Measurements from ENCODE around the gene GCN1.

Gene GCN1

GRCh38 chr12:120138366-120138765 lies 56.1 kb downstream of the GCN1 start:
- H3K9ac ChIP-seq (ENCODE audit: low read depth, low read length, poor library complexity, severe bottlenecking): no peak overlapping the region
- no peak for TF ChIP-seq EZH2phosphoT487 (IDR thresholded peaks at IDR 0.05; ENCODE audit: borderline replicate concordance)
- TF ChIP-seq CTCF (conservative IDR thresholded peaks at IDR 0.05; ENCODE audit: low read length): no peak
- no peak overlapping the region for H2AFZ ChIP-seq (ENCODE audit: low read length)
- no peaks in the 10 kb centered on the region for H3K9me2 ChIP-seq (replicated peaks; ENCODE audit: low read depth, low read length)
- H3K36me3 ChIP-seq (ENCODE audit: insufficient read depth, low read length): peaks cover 87% of the 10 kb centered on the region; the same call in 1 of the 2 replicates
- H3K4me3 ChIP-seq (ENCODE audit: low read length, poor library complexity, severe bottlenecking): no peak overlapping the region
- H3K9me3 ChIP-seq (ENCODE audit: insufficient read depth, low read depth, low read length): no peaks in the 10 kb centered on the region
- no peaks in the 10 kb centered on the region for H4K20me1 ChIP-seq (ENCODE audit: insufficient read depth, low read length, poor library complexity, severe bottlenecking)
- H3K79me2 ChIP-seq (ENCODE audit: insufficient read depth, low read length): no peaks in the 10 kb centered on the region
- H3K4me1 ChIP-seq (ENCODE audit: insufficient read depth, low read length, poor library complexity, severe bottlenecking): no peaks in the 10 kb centered on the region
- H3K4me2 ChIP-seq (ENCODE audit: low read depth, low read length, poor library complexity, severe bottlenecking): no peak overlapping the region
- no peaks in the 10 kb centered on the region for H3K27me3 ChIP-seq (ENCODE audit: insufficient read depth, low read length, poor library complexity, severe bottlenecking)
- H3F3A ChIP-seq (ENCODE audit: low read depth): no peaks in the 10 kb centered on the region

- Histone ChIP-seq H3K9me3 (ENCODE audit: insufficient read depth, low read depth, low read length) (no peaks in the 10 kb centered on the region), H3K4me2 (ENCODE audit: low read depth, low read length, poor library complexity, severe bottlenecking) (no peak overlapping the region), H3K9ac (ENCODE audit: low read depth, low read length, poor library complexity, severe bottlenecking) (no peak overlapping the region), H3F3A (ENCODE audit: low read depth) (no peaks in the 10 kb centered on the region), H2AFZ (ENCODE audit: low read length) (no peak overlapping the region), H3K79me2 (ENCODE audit: insufficient read depth, low read length) (no peaks in the 10 kb centered on the region), H3K4me3 (ENCODE audit: low read length, poor library complexity, severe bottlenecking) (no peak overlapping the region), H4K20me1 (ENCODE audit: insufficient read depth, low read length, poor library complexity, severe bottlenecking) (no peaks in the 10 kb centered on the region), H3K27me3 (ENCODE audit: insufficient read depth, low read length, poor library complexity, severe bottlenecking) (no peaks in the 10 kb centered on the region), H3K9me2 (replicated peaks; ENCODE audit: low read depth, low read length) (no peaks in the 10 kb centered on the region), H3K36me3 (ENCODE audit: insufficient read depth, low read length) (peaks cover 91% of the 10 kb centered on the region; the same call in 1 of the 2 replicates), H3K4me1 (ENCODE audit: insufficient read depth, low read length, poor library complexity, severe bottlenecking) (no peaks in the 10 kb centered on the region)
- no peak for TF ChIP-seq CTCF (conservative IDR thresholded peaks at IDR 0.05; ENCODE audit: low read length)
- no peak for TF ChIP-seq EZH2phosphoT487 (IDR thresholded peaks at IDR 0.05; ENCODE audit: borderline replicate concordance)
Measured at GRCh38 chr12:120137833-120138232, 56.7 kb downstream of the GCN1 start.

DNA sequence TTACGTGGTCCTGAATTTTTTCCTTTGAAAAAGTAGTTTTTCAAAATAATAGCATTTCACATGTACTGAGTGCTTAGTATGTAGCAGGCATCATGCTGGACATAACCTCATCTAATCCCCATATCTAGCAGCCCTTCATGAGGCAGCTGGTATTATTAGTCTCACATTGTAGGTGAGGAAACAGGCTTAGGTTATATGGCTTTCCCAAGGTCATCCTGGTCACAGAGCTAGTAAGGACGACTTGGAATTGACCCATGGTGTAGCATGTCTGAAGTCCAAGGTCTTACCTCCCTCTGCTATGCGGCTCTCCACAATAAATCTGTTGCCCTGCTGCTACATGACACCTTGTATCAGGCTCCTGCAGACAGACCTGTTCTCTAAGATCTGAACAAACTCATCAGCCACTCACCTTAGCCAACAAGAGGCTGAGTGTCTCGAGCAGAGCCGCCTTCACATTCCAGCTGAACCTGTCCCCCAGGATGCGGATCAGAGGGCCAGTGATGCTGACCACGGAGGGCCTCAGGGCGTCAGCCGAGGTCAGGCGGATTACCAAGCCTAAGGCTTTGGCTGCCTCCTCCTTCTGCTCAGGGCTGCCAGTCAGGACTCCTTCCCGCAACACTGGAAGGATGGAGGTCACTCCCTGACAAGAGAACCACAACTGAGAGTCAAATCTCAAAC lies 58.3 kb downstream of the GCN1 start:
- Histone ChIP-seq H3K4me3 (ENCODE audit: low read length, poor library complexity, severe bottlenecking) (no peak overlapping the region), H3F3A (ENCODE audit: low read depth) (no peaks in the 10 kb centered on the region), H3K9me2 (replicated peaks; ENCODE audit: low read depth, low read length) (no peaks in the 10 kb centered on the region), H2AFZ (ENCODE audit: low read length) (no peak overlapping the region), H3K36me3 (ENCODE audit: insufficient read depth, low read length) (peaks cover 93% of the 10 kb centered on the region; the same call in 1 of the 2 replicates), H3K4me2 (ENCODE audit: low read depth, low read length, poor library complexity, severe bottlenecking) (no peak overlapping the region), H3K4me1 (ENCODE audit: insufficient read depth, low read length, poor library complexity, severe bottlenecking) (no peaks in the 10 kb centered on the region), H3K27me3 (ENCODE audit: insufficient read depth, low read length, poor library complexity, severe bottlenecking) (no peaks in the 10 kb centered on the region), H3K79me2 (ENCODE audit: insufficient read depth, low read length) (no peaks in the 10 kb centered on the region), H3K9me3 (ENCODE audit: insufficient read depth, low read depth, low read length) (no peaks in the 10 kb centered on the region), H3K9ac (ENCODE audit: low read depth, low read length, poor library complexity, severe bottlenecking) (no peak overlapping the region), H4K20me1 (ENCODE audit: insufficient read depth, low read length, poor library complexity, severe bottlenecking) (no peaks in the 10 kb centered on the region)
- TF ChIP-seq CTCF (conservative IDR thresholded peaks at IDR 0.05; ENCODE audit: low read length) (no peak), EZH2phosphoT487 (IDR thresholded peaks at IDR 0.05; ENCODE audit: borderline replicate concordance) (no peak)

Data from Loucy (cell line).